ENCODE measurements around the gene TBX21. TPM values are rescaled to one million over a fixed set of nuclear protein-coding genes. Genes with fewer than 3 reads are reported as not detected.
A peak's percentile ranks its signal among the peaks of the same experiment; 100 is the strongest.

TBX21 gene
- total and polyA plus RNA-seq, 10 of the 15 experiments (the other 5 are each of a cell fraction or from before 2014, with no cell fraction given) = 0.63 to 9.6 (median 5.0) TPM

DNA sequence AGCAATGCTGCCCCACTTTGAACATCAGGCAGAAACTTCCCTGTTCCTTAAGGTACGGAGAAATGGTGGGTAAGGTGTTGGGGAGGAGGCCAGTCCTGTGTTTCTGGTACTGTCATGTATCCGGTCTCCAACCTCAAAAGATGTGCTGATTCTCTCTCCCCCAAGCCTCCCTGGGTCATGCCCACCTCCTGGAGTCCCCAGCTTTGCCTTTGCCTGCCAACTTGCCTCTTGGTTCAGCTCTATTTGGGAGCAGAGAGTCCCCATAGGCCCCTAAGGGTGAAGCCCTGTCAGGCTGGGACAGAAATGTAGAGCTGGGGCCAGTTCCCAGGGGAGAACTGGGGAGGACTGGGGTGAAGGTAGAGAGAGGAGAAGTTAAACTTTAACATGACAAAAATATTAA, 1.6 kb upstream of the TBX21 start (continued):
- no peak for TF ChIP-seq ATF2 (IDR thresholded peaks at IDR 0.05; ENCODE audit: low read length)
- no peak for TF ChIP-seq BCL11A (IDR thresholded peaks at IDR 0.05; ENCODE audit: low read depth, low read length)
- TF ChIP-seq MTA2 (IDR thresholded peaks at IDR 0.05; ENCODE audit: low read depth) = no peak
- no peak for TF ChIP-seq ZNF207 (IDR thresholded peaks at IDR 0.05; ENCODE audit: borderline replicate concordance)
- TF ChIP-seq NR2C1 (IDR thresholded peaks at IDR 0.05) = no peak

GRCh38 chr17:47732399-47733046, 513 bp upstream of the TBX21 start:
- Histone ChIP-seq H3K9ac (ENCODE audit: control insufficient read depth, insufficient read depth, low read length) (no peak overlapping the region), H4K20me1 (ENCODE audit: control insufficient read depth, insufficient read depth) (no peaks in the 10 kb centered on the region), H3K27ac (ENCODE audit: control insufficient read depth, insufficient read depth) (no peak overlapping the region), H3K36me3 (ENCODE audit: control insufficient read depth in 2 of 2, insufficient read depth in 2 of 2, low read length in 1 of 2) (no peaks in the 10 kb centered on the region), H2AFZ (ENCODE audit: control insufficient read depth, low read depth, low read length) (peak overlapping the region; percentile 8; the same call in 1 of the 2 replicates), H3K4me3 (0 out of 2 replicates have a peak overlapping the region, but pooled peaks have one; percentile 64), H3K4me2 (ENCODE audit: control insufficient read depth, insufficient read depth) (peak overlapping the region; percentile 60), H3K9me3 (replicated peaks; ENCODE audit: control insufficient read depth, insufficient read depth, low read length) (no peaks in the 10 kb centered on the region), H3K79me2 (ENCODE audit: control insufficient read depth, insufficient read depth, low read length) (peaks cover 43% of the 10 kb centered on the region), H3K4me1 (ENCODE audit: control insufficient read depth, insufficient read depth, low read length) (peaks cover 27% of the 10 kb centered on the region), H3K27me3 (replicated peaks in 1 of 2; ENCODE audit: control insufficient read depth in 2 of 2, insufficient read depth in 2 of 2, low read length in 1 of 2) (0 out of 4 replicates have a peak, but pooled peaks cover 0 to 1% of the 10 kb centered on the region in 2 experiments)
- DNase-seq (ENCODE audit: low read depth, low spot score) (no peak), ATAC-seq (no peak), FAIRE-seq (no peak)
- no TSS peak for BruUV-seq (replicated peaks)
- SMC1A ChIA-PET (ENCODE audit: uncharacterized antibody, unreplicated experiment) = interaction anchor here (0.8 to 7.0 kb wide), 10 partner anchors 9 to 69 kb away, joined by 3 to 56 read pairs (median 12); no protein-coding TSS in a partner anchor
- CTCF ChIA-PET = interaction anchor here (0.6 to 17.1 kb wide), 14 partner anchors 9 to 447 kb away, joined by 3 to 242 read pairs (median 4); no protein-coding TSS in a partner anchor
- TF ChIP-seq SMARCA5 (IDR thresholded peaks at IDR 0.05) (peak; percentile 25; the same call in 1 of the 2 replicates), BHLHE40 (IDR thresholded peaks at IDR 0.05; ENCODE audit: borderline replicate concordance in 1 of 2, low read depth in 2 of 2, low read length in 1 of 2) (peak in 1 of 2 experiments; percentile 3; a peak in 1 of 4 replicates)
- TF ChIP-seq, protein P1, sequence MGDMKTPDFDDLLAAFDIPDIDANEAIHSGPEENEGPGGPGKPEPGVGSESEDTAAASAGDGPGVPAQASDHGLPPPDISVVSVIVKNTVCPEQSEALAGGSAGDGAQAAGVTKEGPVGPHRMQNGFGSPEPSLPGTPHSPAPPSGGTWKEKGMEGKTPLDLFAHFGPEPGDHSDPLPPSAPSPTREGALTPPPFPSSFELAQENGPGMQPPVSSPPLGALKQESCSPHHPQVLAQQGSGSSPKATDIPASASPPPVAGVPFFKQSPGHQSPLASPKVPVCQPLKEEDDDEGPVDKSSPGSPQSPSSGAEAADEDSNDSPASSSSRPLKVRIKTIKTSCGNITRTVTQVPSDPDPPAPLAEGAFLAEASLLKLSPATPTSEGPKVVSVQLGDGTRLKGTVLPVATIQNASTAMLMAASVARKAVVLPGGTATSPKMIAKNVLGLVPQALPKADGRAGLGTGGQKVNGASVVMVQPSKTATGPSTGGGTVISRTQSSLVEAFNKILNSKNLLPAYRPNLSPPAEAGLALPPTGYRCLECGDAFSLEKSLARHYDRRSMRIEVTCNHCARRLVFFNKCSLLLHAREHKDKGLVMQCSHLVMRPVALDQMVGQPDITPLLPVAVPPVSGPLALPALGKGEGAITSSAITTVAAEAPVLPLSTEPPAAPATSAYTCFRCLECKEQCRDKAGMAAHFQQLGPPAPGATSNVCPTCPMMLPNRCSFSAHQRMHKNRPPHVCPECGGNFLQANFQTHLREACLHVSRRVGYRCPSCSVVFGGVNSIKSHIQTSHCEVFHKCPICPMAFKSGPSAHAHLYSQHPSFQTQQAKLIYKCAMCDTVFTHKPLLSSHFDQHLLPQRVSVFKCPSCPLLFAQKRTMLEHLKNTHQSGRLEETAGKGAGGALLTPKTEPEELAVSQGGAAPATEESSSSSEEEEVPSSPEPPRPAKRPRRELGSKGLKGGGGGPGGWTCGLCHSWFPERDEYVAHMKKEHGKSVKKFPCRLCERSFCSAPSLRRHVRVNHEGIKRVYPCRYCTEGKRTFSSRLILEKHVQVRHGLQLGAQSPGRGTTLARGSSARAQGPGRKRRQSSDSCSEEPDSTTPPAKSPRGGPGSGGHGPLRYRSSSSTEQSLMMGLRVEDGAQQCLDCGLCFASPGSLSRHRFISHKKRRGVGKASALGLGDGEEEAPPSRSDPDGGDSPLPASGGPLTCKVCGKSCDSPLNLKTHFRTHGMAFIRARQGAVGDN (IDR thresholded peaks at IDR 0.05) = no peak
- POLR2A ChIA-PET = interaction anchor here (0.6 to 3.3 kb wide), 6 partner anchors 9 to 379 kb away, joined by 3 to 23 read pairs (median 4); no protein-coding TSS in a partner anchor
- WGBS (ENCODE audit: insufficient coverage, insufficient replicate concordance, low lambda C conversion rate, missing lambda C conversion rate) = 40% methylated on average over 12 of the region's 12 CpGs
- in situ Hi-C loops (cut with MboI) = no loop called here
- RAD21 ChIA-PET (ENCODE audit: unreplicated experiment) = interaction anchor here (0.6 to 10.4 kb wide), 10 partner anchors 9 to 503 kb away, joined by 3 to 136 read pairs (median 4); partner anchors contain the start of gene TBKBP1
- intact Hi-C loops (cut with micrococcal nuclease; ENCODE audit: unreplicated experiment) = loop anchor here (2.0 to 10.0 kb wide), 2 partner anchors 18 to 78 kb away; no protein-coding TSS in a partner anchor

Measured in GM12878 (cell line).